GM18505 (cell line): ENCODE data around the gene DOCK11.

ENCODE experiments used
- ATAC-seq: cut with Tn5 transposase; IDR thresholded peaks from one replicate; pipeline ENCODE4 v1.9.1; 2021; ENCODE audit not compliant: unreplicated experiment
- POLR2A ChIP-seq: IDR thresholded peaks from 4 replicates; pipeline ENCODE4 v1.6.1; 2011; ENCODE audit warnings: borderline replicate concordance; ENCODE audit not compliant: insufficient read depth, insufficient read length; ENCODE audit errors: extremely low read depth

Gene DOCK11

DNA sequence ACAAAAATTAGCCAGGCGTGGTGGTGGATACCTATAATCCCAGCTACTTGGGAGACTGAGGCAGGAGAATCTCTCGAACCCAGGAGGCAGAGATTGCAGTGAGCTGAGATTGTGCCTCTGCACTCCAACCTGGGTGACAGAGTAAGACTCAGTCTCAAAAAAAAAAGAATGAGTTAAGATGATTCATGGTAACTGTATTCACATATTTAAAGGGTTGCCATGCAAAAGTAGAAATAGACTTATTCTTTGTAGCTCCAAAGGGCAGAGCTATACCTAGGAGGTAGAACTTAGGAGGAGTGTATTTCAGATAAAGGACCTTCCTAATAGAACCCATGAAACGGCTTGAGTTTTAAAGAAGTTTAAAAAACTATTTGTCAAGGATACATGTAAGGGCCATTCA lies 127.4 kb downstream of the DOCK11 start:
- ATAC-seq: no peak
- no peak for TF ChIP-seq POLR2A

DNA sequence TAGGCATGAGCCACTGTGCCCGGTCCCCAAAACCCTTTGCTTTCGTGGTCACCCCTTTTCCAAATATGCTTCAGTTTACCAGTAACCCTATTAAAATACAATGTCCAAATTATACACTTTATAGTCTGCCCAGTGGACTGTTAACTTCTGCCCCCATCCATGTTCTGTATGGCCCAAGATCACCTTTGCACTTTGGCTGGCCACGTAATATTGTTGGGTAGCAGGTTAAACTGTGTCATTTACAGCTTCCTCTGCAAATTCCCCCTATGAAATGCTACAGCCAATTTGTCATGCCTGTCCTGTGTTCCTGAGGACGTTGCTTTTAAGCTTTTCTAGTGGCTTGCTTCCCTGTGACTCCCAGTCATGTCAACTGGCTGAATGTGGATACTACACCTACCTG lies 130.7 kb downstream of the DOCK11 start:
- no peak for ATAC-seq
- TF ChIP-seq POLR2A: no peak

DNA sequence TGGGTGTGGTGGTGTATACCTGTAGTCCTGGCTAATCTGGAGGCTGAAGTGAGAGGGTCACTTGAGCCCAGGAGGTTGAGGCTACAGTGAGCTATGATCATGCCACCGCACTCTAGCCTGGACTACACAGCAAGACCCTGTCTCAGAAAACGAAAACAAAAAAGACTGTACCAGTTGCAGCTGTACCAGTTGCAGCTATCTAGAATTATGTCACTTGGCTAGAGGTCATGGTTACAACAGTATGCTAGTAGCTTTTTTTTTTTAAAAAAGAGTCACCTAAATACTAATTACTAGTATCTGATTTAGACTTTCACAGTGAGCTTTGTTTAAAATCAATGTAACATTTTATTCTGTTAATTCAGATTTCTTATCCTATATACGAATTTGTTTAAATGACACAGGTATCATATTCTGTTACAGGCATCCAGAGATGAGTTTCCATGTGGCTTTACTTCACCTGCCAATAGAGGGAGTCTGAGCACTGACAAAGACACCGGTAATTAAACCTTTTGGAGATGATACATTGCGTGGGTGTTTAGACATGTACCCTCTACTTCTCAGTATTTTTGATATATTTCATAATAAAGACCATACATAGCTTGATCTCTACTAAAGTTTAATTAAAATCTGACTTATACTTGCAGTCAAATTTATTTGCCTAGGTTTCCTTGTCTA lies 131.6 kb downstream of the DOCK11 start:
- ATAC-seq: no peak
- TF ChIP-seq POLR2A: no peak

DNA sequence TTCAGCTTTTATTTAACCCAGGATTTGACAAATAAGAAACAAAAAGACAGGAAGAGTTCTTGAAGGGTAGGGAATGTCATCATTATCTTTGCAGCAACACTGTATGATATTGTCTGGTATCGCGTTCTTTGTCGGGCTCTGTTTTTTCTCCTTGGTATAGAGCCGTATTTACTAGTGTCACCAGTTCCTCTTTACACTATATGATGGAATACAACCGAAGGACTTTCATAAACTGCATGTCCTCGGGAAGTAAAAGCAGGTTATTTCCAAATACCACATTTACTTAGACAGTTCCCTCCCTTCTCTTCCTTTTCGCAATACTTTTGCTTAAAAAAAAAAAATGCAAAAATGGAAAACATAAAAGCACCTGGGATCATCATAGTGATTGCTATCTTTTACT lies 135.2 kb downstream of the DOCK11 start:
- ATAC-seq: no peak
- no peak for TF ChIP-seq POLR2A

DNA sequence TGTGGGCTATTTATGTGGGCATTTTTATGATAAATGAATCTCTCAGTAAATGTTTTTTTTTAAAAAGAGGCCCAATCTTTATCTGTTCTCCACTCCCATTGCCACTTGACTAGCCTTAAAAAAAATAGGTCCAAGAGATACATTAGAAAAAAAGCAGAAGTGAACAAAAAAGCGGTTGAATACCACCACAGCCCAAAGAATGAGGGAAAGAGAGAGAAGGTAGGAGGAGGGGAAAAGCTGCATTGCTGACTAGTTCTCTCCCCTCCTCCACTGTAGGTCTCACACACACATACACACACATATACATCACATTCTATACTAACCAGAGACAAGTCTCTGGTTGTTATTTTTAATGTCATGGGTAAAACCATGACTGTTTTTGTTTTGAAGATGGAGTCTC lies 136.0 kb downstream of the DOCK11 start:
- TF ChIP-seq POLR2A: no peak
- peak; percentile 62 for ATAC-seq

DNA sequence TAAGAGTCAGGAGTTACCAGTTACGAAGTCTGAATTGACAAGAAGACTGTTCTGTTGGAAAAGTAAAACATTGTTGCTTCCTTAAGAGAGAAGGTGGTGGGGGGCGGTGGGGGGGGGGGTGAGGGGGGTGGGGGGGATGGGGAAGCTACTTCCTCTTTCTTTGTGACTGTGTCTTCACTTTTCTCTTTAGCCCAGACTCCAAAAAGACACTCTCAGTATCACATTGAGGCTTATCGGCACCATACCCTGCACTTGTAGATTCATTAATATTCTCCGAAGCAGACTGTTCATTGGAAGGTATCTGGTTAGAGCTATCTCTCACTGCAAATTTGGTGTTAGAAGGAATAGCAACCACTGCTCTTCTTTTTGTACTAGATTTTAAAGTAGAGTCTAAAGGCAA lies 137.2 kb downstream of the DOCK11 start:
- no peak for TF ChIP-seq POLR2A
- ATAC-seq: peak; percentile 58

DNA sequence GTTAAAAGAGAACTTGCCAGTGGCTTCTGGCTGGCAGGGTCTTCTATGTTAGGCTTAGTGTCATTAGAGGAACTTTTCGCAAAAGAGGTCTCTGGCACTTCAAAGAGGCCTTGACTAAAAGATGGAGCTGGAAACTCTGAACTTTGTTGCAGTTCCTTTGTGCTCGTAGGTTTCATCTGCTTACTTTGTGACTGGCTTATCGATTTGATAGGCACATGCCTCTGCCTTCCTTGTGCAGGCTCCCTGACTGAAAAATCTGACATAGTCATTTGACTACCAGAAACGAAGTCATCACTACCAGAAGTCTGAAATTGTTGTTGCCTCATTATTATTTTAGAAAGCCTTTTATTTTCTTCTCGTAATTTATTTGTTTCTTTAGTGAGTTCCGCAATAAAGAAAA lies 137.9 kb downstream of the DOCK11 start:
- ATAC-seq: no peak
- no peak for TF ChIP-seq POLR2A

DNA sequence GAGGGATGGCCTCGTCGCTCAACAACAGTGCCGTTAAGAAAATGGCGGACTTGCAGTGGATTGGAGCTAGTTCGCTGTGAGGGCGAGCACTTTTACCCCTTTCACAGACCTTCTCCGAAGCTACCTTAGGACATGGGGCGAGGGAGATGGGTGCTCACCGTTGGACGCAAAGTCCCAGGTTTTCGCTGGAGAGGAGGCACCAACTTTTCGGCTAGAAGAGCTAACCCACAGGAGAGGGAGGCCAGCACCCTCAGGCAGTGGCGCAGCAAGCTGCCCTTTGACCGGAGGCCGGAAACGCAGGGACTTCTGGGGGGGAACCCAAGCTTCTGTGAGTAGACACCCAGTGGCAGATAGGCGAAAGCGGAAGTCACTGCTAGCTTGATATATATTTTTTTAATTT lies 138.7 kb downstream of the DOCK11 start:
- no peak for ATAC-seq
- TF ChIP-seq POLR2A: no peak

DNA sequence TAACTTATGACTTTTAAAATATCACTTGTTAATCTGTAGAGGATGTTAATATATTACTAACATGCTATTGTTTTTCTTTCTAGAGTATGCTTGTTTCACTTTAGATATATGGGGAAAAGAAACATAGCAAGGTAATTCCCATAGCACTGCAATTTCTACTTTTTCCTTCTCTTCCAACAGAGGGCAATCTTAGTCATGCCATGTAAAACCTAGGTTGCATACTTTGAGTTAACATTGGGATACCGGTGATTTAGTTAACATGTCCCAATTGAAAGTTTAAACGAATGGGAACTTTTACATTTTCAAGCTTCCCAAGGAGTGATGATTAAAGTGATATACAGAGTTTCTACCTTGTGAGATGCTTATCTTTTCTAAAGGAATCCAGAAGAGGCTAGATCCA lies 142.4 kb downstream of the DOCK11 start:
- ATAC-seq: no peak
- TF ChIP-seq POLR2A: no peak

DNA sequence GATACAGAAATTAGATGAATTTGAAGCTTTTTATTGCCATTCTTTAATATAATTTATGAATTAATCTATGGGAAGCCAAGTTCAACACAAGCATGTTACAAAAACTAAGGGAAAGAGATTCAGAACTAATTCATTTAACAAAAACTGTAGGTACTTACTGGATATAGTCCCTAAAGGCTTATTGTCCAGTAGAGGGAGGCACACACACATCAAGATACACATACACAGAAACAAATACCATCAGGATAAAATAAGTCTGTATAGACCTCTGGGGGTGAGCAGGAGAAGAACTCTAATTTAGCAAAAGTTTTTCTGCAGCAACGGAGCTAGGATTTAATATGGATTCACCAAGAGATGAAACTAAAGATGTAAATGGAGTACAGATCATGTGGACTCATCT lies 148.8 kb downstream of the DOCK11 start:
- TF ChIP-seq POLR2A: no peak

DNA sequence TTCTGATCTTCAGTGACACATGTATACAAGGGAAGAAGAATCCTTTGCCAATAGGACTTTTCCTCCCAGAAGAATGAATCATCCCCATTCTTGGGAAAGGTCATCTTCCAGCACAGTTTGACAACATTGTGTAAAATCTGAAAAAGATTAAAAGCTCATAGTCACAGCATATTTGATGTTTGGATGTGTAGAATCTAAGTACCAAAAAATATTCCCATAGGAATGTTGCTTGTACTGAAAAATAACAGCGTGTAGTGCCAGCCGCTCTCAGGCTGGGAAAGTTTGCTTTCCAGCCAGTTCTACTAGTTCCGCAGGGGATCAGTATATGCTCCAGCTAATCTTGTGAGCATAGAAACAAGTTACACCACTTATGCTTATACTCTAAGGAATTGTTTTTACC lies 157.1 kb downstream of the DOCK11 start:
- ATAC-seq: no peak
- TF ChIP-seq POLR2A: no peak

More for the DNA sequence above, 148.8 kb downstream of the DOCK11 start:
- no peak for ATAC-seq

DNA sequence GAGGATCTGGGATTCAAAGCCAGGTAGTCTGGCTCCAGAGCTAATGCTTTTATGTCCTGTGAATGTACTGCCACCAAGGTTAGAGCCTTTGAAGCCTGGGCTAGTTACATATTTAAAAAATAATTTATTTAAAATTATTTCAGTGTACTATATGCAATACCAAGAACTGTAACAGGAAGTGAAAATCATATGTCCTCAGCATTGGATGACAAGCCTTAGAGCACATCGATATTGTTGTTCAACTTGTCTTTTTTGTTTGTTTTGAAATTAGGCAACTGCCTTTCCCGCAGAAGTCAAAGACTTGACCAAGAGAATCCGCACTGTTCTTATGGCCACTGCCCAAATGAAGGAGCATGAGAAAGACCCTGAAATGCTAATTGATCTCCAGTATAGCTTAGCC lies 158.7 kb downstream of the DOCK11 start:
- TF ChIP-seq POLR2A: no peak
- ATAC-seq: no peak

DNA sequence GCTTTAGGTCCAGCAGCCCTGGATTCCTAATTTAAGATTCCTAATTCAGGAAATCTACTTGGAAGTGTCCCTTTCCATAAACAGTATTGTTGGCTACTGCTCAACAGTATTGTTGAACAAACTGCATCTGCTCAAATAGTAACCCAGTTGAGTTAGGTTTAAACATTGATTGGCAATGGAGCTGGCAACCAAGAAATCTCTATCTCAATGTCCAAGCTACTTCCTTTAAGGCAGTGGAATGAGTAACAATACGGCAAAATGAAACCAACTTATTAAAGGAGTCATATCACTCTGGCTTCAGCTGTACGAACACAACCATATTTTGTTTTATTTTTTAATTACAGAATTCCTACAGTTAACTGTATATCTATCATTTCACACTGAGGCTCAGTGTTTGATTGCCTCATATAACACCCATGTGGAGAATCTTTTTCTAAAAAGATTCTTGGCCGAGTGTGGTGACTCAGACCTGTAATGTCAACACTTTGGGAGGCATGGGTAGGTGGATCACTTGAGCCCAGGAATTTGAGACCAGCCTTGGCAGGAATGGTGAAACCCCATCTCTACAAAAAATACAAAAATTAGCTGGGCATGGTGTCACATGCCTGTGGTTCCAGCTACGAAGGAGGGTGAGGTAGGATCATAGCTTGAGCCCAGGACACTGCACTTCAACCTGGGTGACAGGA lies 160.1 kb downstream of the DOCK11 start:
- no peak for ATAC-seq
- TF ChIP-seq POLR2A: no peak

DNA sequence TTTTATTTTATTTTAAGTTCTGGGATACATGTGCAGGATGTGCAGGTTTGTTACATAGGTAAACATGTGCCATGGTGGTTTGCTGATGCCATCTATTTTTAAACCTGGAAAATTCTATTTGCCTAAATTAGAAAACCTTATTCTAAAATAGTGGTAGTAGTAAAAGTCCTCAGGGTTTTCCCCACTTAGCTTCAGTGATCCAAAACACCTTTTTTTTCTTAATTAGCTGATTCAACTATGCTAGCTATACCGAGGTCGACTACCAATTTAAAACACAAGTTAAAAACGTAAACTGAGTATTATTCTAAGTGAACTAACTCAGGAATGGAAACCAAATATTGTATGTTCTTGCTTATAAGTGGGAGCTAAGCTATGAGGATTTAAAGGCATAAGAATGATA lies 161.8 kb downstream of the DOCK11 start:
- TF ChIP-seq POLR2A: no peak
- ATAC-seq: no peak
